GM20431 (cell line): Measurements from ENCODE around the gene RSBN1L.
"Not testable (repeated sequence)": the region's sequence is repeated elsewhere in the genome, so short reads cannot be mapped to it uniquely, and the experiment has no call there.

ENCODE experiments used
- in situ Hi-C: fragments of 300-500 bp; cut with MseI, MboI; formaldehyde crosslinking; loops from one replicate; pipeline ENCODE4 v1.15.0; 2020; ENCODE audit warnings: low sequenced_read_pairs; ENCODE audit not compliant: unreplicated experiment

The RSBN1L gene

DNA sequence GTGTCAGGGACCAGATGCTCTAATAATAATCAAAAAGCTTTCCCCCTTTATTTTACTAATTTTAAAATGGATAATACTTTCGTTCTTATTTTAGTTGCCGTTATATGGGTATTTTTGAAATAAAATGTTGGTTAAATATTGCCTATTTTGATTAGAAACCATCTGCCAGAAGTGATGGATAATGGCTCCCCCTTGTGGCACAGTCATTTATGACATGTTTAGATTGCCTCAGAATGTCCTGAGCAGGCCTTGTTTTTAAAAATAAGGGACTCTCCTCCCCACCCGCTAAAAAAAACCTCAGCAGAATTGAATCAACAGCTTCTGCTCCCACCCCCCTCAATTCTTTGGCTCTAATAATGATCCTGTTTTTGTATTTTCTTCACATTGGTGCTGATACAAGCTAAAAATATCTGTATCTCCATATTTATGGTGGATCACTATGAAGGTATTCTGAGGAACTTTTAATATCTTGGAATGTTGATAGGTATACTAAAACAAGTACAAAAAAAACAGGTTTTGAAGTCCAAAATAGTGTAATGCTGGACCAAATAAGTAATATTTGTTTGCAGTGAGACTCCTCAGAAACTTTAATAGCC lies 63.1 kb downstream of the RSBN1L start:
- in situ Hi-C loops = no loop called here

DNA sequence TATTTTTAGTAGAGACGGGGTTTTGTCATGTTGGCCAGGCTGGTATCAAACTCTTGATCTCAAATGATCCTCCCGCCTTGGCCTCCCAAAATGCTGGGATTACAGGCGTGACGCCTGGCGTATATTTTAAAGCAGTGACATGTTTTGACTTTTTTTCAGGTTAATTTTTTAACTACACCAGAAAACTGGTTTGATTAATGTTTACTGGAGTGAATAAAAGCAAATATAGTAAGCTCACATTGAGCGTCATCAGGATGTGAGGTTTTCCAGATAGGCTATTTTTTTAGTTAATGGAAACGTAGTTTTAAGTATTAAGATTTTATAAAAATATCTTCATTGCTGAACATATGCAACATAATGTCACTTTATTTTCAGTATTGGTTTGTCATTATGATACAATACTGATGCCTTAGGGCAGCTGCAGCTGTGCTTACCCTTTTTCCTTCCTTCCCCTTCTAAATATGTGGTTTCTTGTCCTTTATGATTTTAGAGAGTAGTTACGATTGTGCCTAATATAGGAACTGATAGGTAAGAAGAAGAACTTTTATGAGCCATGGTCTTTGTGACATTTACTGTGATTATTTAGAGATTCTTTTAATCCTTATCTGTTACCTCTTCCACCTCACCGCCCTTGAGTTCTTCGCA lies 64.7 kb downstream of the RSBN1L start:
- in situ Hi-C loops = loop anchor here (10.0 kb wide), 1 partner anchor 96 kb away; no protein-coding TSS in a partner anchor

DNA sequence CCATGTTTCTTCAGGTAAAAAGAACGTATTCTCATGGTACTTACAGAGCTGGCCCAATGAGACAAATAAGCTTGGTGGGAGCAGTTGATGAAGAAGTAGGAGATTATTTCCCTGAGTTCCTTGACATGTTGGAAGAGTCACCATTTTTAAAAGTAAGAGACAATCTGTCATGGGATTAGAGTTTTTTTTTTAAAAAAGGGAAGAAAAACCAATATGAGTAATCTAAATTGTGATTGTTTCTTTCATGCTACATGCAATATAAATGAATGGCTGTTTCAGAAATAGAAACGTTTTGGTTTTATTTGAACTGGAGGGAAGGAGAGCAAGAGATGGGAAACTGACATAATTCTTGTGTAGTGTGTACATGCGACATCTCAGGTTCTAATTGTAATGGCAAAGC lies 69.2 kb downstream of the RSBN1L start:
- in situ Hi-C loops = loop anchor here (10.0 kb wide), 1 partner anchor 101 kb away; no protein-coding TSS in a partner anchor

GRCh38 chr7:77765906-77766800 lies 69.9 kb downstream of the RSBN1L start:
- in situ Hi-C loops = loop anchor here (10.0 kb wide), 1 partner anchor 101 kb away; no protein-coding TSS in a partner anchor

DNA sequence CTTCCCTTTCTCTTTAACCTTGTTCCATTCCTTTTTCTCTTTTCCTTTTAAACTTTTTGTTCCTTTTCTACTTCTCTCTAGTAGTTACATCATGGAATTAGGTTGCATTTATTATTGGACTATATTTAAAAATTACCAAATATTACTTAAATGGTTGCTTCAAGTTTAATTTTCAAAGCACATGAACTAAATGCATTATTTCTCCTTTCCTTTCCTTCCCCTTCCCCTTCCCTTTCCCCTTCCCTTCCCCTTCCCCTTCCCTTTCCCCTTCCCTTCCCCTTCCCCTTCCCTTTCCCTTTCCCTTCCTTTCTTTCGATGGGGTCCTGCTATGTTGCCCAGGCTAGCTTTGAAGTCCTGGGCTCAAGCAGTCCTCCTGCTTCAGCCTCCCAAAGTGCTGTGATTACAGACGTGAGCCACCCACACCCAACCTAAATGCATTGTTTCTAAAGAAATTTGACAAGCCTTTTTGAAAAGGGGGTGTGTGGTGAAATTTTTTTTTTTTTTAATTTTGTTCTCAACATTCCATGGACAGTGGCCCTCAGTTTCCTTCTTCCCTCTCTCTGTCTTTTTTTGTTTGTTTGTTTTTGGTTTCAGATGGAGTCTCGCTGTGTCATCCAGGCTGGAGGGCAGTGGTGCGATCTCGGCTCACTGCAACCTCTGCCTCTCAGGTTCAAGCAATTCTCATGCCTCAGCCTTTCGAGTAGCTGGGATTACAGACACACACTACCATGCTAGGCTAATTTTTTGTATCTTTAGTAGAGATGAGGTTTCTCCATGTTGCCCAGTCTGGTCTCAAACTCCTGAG lies 70.7 kb downstream of the RSBN1L start:
- in situ Hi-C loops = loop anchor here (10.0 kb wide), 1 partner anchor 102 kb away; no protein-coding TSS in a partner anchor

DNA sequence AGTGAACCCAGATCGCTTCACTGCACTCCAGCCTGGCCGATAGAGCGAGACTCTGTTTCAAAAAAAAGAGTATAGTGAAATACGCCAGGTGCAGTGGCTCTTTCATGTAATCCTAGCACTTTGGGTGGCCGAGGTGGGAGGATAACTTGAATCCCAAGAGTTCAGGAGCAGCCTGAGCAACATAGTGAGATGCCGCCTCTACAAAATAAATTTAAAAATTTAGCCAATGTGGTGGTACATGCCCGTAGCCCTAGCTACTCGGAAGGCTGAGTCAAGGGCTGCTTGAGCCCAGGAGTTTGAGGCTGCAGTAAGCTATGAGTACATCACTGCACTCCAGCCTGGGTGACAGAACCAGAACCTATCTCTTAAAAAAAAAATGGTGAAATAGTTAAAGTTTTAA lies 74.1 kb downstream of the RSBN1L start:
- in situ Hi-C loops = no loop called here

DNA sequence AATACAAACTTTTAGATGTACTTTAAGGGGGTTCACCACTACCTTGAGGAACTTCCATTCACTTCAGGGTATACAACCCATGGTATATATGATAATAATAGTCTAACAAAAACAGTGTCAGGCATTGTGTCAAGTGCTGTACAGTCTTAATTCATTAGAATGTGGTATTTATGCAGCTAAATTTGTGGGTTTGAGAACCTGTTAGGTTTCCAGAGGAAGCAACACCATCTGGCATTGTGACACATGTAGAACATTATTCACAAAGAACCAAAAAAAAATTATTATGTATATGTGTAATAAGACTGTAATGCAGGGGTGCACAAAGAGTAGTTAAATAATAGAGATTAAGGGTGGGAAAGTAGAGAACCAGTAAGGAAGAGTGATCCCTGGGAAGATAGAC lies 75.6 kb downstream of the RSBN1L start:
- in situ Hi-C loops = no loop called here

GRCh38 chr7:77778535-77778934 lies 82.3 kb downstream of the RSBN1L start:
- in situ Hi-C loops = no loop called here

- in situ Hi-C loops = no loop called here
Observed at GRCh38 chr7:77782383-77782782, 86.1 kb downstream of the RSBN1L start.

- in situ Hi-C loops = no loop called here
Observed at GRCh38 chr7:77783111-77783510, 86.9 kb downstream of the RSBN1L start.

DNA sequence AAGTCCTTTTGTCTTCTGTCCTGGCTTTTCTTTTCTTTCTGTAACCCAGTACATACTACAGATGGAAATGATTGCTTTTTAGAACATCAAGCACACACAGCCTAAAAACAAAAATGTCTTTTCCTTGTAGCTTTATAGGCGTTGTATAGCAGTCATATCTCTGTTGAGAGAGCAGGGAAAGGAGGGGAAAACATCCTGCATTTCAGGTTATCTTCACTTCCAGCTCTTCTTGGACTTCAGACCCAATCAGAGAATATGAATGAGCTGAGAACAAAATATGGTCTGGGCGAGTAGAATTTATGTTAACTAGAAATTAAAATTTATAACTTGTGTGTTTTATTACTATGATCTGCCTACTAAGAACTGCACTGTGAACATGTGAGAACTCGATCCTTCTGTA lies 87.3 kb downstream of the RSBN1L start:
- in situ Hi-C loops = no loop called here

DNA sequence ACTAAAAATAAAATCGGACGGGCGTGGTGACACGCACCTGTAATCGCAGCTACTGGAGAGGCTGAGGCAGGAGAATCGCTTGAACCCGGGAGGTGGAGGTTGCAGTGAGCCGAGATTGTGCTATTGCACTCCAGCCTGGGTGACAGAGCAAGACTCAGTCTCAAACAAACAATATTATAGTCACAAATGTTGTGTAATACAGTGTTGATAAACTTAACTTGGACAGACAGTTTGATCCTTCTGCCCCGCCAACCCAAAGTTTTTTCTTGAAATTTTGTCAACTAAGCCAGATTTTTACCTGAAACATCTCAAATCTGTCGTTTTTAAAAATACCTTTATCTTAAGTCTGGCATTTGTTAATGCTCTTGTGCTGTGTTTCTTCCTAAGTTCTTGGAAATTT lies 88.2 kb downstream of the RSBN1L start:
- in situ Hi-C loops = not testable (repeated sequence)

GRCh38 chr7:77786018-77786417 lies 89.8 kb downstream of the RSBN1L start:
- in situ Hi-C loops = no loop called here

DNA sequence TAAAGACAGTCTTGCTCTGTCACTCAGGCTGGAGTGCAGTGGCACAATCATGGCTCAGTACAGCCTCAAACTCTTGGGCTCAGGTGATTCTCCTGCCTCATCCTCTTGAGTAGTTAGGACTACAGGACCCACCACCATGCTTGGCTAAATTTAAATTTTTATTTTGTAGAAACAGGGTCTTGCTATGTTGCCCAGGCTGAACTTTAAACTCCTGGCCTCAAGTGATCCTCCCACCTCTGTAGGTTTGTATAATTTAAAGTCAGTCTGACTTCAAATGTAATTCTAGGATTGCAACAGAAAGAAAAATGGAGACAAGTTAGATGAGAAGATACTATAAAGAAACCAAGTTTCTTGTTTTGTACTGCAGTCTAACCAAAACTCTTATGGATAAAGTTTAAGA lies 90.5 kb downstream of the RSBN1L start:
- in situ Hi-C loops = no loop called here

DNA sequence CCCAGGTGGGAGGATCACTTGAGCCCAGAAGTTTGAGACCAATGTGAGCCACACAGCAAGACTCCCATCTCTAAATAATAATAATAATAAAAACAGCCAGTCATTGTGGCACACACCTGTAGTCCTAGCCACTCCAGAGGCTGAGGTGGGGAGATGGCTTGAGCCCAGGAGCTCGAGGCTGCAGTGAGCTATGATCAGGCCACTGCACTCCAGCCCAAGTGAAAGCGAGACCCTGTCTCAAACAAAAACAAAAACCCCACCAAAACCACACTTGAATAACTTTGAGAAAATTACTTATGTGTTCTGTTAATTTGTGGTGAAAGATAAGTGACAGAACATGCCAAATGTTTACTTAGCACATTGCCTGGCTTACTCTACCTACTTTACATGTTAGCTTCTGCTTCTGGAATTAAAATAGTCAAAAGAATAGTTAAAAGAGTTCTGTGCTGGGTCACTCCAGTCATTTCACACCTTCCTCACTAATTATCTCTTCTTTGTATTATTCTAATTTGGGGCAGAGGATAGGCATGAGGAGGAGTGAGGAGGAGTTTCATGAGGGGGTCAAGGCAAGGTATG lies 92.2 kb downstream of the RSBN1L start:
- in situ Hi-C loops = no loop called here

DNA sequence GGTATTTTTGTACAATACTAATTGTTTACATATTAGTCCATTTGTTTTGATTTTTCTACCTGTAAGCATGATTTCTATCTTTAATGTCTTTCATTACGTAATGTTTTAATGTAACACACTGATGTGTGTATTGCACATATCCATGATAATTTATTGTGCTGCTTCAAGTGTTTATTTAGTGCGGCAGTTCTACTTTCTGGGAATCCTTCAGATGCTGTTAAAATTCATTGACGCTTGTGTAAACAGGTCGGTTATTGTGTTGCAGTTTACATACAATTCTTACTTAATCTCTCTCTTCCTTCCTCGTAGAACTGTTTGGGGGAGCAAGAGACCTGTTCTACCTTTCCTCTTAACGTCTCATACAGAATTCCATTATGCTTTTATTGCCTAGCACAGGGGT lies 95.1 kb downstream of the RSBN1L start:
- in situ Hi-C loops = no loop called here

DNA sequence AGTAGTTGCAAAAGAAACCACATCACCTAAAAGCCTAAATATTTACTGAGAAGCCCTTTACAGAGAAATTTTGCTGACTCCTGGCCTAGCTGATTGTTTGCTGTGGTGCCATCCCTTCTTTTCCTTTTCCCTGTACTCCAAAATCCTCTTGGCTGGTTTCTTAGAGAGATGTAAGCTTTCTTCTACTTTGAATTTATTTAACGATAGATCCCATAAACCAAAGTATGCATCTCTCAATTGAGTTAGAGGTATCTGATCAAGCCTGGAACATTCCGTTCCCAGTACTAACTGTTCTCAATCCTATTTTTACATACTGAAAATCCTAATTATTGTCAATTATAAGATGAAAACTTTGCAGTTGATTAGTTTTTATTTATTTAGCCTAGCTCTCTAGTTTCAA lies 95.7 kb downstream of the RSBN1L start:
- in situ Hi-C loops = no loop called here

DNA sequence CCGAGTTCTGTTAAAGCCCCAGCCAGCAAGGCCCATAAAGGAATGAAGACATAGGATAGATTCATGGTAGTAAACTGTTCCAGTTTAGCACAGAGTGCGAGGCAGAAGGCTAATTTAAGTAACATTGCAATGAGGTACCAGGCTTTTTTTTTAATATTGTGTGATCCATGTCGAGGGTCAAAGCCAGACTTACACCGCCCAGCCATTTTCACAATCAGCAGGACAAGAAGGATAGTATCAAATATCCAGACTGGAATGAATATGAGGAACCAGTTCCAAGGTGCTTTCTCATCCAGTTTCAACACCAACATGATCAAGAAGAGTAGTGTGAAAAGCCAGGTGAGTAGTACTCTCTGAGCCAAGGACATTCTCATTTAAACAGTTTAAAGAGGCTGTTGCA lies 97.7 kb downstream of the RSBN1L start:
- in situ Hi-C loops = no loop called here

- in situ Hi-C loops = no loop called here
Observed at GRCh38 chr7:77796109-77796508, 99.8 kb downstream of the RSBN1L start.

- in situ Hi-C loops = no loop called here
Observed at GRCh38 chr7:77796960-77797359, 100.7 kb downstream of the RSBN1L start.
